Activated naive CD4-positive, alpha-beta T cell (primary cell): ENCODE data around the gene C17orf100.

Experiments used
- DNase-seq, 4 experiments: peaks; one replicate each; lab custom pipeline; 2025; lab: John Stamatoyannopoulos, UW

The C17orf100 gene

GRCh38 chr17:6651354-6651918 is at the start of gene C17orf100, which contains the start of gene MED31:
Gene C17orf100, plus strand, starts transcription at chr17:6651762. Its CDS starts 152 bp downstream, at chr17:6651914.
Gene MED31, minus strand, starts transcription at chr17:6651605. Its CDS starts 77 bp downstream, at chr17:6651528.
- DNase-seq = peak; percentile 84 to 91 (median 88)

DNA sequence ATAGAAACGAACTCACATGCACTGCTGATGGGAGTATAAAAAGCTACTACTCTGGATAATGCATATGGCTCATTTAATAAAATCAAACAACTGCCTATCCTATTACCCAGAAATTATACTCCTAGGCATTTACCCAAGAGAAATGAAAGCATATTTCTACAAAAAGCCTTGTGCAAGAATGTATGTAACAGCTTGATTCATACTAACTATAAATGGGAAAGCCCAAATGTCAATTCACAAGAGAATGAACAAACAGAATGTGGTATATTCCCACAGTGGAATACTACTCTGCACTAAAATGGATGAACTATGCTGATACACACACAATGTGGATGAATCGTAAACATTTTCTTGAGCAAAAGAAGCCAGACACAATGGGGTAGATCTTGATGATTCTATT is 49.4 kb upstream of the C17orf100 start:
- no peak for DNase-seq

GRCh38 chr17:6603744-6604325 is 47.7 kb upstream of the C17orf100 start:
- DNase-seq = no peak

- no peak for DNase-seq
Measured at GRCh38 chr17:6605142-6605541, 46.4 kb upstream of the C17orf100 start.

DNA sequence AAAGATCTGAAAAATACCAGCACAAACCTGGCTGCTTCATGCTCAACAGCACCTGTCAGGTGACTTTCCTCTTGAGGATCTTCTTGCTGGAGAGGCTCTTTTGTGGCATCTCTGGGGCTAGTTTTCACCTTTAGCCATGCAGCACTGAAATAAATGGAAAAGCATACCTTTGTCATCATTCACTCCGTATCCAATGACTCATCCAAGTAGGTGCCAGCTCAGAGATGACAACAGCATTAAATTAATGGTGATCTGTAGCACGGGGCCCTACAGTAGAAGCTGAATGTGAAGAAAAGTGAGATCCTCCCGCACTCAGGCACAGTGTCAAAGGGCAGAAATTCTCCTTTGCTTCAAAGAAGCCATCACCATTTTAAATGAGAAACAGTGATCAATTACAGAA is 43.2 kb upstream of the C17orf100 start:
- no peak for DNase-seq

GRCh38 chr17:6610011-6610410 is 41.6 kb upstream of the C17orf100 start:
- no peak for DNase-seq

DNA sequence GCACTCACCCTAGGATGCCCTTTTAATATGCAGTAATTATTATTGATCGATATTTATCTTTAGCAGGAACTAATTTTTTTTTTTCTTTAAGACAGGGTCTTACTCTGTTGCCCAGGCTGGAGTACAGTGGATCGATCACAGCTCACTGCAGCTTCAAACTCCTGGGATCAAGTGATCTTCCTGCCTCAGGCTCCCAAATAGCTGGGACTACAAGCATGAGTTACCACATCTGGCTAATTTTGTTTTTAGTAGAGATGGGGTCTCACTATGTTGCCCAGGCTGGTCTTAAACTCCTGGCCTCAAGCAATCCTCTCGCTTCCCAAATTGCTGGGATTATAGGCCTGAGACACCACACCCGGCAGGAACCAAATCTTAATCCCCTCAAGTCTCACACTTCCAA is 40.3 kb upstream of the C17orf100 start:
- DNase-seq = no peak

DNA sequence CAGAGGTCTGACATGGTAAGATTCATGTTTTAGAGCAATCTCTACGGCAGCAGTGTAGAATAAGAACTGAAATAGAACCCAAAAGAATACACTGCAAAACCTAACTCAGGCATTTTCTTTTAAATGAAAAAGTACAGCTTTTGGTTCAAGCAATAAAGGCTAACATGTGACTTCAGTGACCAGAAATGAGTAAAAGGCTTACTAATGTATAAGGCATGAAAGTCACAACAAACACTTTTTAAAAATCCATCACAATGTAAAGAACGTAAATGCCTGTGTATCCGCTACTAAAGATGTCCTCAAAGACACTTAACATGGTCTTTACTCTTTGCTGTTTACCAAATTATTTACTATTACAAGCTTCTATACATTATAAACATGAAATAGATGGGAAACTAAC is 27.6 kb upstream of the C17orf100 start:
- DNase-seq = no peak

DNA sequence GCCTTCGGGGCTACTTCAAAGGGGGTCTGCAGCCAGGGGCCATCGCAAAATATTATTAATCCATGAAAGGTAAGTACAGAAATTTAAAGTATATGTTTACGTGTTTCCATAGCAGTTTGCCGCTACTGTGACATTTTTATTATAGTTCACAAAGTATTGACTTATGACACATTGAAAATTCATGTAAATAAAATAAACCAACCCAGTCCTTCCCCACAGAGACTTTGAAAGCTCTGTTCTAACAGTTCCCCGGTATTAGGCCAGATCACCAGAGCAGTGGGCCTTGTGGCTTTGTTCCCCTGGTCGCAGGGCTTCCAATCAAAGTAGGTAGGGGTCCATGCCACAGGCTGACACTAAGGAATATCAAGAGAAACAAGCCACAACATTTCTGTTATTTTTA is 24.9 kb upstream of the C17orf100 start:
- no peak for DNase-seq

- DNase-seq = no peak
Measured at GRCh38 chr17:6627019-6627418, 24.5 kb upstream of the C17orf100 start.

DNA sequence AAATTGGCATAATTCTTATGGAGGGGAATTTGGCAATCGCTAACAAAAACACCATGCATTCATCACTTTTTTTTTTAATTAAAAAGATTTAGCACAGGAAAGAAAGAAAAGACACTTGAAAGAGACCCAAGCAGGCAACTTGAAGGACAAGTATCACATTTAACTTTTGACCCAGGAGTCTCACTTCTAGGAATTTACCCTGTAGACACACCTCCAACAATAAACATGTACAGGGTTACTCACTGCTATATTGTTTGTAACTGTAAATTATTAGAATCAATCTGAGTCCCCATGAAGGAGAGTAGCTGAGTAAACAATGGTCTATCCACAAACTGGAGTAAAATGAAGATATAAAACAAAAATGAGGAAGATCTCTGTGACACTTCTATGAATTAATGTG is 21.2 kb upstream of the C17orf100 start:
- no peak for DNase-seq

- no peak for DNase-seq
Measured at GRCh38 chr17:6632530-6632929, 19.0 kb upstream of the C17orf100 start.

DNA sequence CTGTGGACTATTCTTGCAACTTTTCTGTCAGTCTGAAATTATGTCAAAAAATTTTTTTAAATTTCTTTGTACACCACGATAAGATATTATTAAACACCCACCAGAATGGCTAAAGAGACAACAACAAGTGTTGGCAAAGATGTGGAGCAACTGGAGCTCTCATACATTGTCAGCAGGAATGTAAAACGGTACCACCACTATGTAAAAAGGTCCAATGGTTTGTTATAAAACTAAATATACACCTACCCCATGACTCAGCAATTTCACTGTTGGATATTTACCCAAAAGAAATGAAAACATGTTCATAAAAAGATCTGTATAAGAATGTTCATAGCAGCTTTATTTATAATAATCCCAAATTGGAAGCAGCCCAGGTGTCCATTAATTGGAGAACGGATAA is 18.3 kb upstream of the C17orf100 start:
- DNase-seq = no peak

GRCh38 chr17:6636105-6636504 is 15.5 kb upstream of the C17orf100 start:
- no peak for DNase-seq

- DNase-seq = no peak
Measured at GRCh38 chr17:6636616-6637457, 14.7 kb upstream of the C17orf100 start.

DNA sequence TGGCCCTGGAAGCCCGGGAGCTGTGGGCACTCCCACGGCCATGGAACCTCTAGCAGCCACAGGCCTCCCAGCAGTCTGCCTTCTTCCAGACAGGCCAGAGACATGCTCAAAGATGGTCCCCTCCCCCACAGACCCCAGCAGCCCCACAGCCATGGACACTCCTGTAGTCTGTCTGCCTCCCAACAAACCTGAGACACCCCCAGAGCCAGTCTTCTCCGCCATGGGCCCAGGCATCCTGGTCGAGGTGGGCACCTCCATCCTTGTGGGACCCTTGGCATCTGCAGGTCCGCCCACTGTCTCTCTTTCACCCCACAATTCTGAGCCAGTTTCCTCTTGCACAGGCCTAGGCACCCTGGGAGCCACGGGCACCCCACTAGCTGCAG is 14.1 kb upstream of the C17orf100 start:
- DNase-seq = no peak

GRCh38 chr17:6638046-6638908 is 13.3 kb upstream of the C17orf100 start:
- DNase-seq = no peak

GRCh38 chr17:6639014-6639585 is 12.5 kb upstream of the C17orf100 start:
- DNase-seq = no peak

DNA sequence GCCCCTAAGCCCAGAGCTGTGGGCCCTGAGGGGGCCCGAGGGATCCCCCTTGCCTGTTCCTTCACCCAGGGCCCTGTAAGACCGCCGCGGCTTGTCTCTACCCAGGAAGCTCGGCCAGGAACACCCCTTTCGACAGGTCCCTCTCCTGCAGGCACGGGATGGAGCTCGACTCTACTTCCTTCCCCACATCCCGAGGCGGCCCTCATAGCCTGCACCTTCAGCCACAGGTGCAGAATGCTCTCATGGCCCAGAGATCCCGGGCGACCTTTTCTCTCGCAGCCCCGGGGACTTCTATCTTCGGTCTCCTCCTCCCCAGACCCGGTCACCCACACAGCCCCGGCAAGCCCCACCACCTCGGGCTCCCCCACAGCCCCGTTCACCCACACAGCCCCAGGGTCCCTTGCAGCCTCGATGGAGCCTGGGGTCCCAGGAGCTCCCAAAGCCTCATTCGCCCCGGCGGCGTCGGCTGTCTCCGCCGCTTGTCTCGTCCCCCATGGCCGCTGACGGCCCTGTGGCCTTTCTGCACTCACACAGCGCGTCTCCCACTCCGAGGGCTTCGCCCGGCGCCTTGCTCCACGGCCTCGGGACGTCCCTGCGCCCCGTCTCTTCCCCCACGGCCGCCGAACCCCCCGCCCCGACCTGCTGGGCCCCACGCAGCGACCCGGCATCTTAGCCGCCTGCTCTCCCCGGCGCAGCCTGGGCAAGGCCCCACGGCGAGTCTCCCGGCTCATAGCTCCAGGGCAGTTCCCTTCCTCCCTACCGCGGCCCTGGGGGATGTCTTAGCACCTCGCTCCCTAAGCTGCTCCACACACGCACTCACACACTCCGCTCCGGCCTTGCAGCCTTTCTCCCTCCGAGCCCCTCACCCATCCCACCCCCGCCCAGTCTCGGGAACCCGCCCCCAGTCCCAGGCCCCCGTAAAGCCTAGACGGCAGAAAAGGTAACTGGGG is 11.7 kb upstream of the C17orf100 start:
- DNase-seq = no peak

DNA sequence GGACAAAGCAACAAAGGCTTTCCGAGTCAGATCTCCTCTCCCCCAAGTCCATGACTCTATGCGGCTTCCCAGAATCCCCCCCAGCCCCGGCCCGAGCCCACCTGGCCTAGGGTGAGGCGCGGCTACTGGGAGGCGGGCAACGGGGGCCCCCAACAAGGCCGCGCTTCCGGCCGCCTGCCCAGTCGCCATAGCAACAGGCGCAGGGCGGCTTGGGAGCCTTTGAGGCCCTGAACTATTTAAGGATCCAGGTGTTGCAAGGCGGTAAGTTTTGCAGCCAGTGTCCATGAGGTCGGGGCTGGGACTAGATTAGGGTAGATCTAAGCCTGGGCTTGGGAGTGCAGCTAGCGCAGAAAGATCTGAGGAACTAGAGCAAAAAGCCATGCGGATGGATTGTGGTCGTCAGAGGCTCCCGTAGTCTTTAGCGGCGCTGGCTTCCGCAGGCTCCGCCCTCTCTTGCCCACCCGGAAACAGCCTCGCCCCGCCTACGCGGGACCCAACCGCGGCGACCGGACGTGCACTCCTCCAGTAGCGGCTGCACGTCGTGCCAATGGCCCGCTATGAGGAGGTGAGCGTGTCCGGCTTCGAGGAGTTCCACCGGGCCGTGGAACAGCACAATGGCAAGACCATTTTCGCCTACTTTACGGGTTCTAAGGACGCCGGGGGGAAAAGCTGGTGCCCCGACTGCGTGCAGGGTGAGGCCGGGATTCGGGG is 10.9 kb upstream of the C17orf100 start, which contains the start of the genes KIAA0753 and TXNDC17:
TSS of gene KIAA0753 (minus strand) at position 176 of the 711 bp plus-strand sequence. CDS start 5,608 bp downstream, outside the sequence.
TSS of gene TXNDC17 (plus strand) at position 525 of the 711 bp plus-strand sequence. CDS start at position 548, 23 bp downstream.
- peak; percentile 62 to 82 (median 76) for DNase-seq
